DOHH2 (cell line): ENCODE results near the gene STX8.

Experiments used
- H3F3A ChIP-seq: fragments of 200-600 bp; sonication (generic), shearing (Covaris generic); 2 replicates; pipeline ENCODE4 v1.6.0; 2016; ENCODE audit warnings: antibody characterized with exemption, mild to moderate bottlenecking; ENCODE audit not compliant: control insufficient read depth, insufficient read depth
- H3K27ac ChIP-seq: fragments of 200-600 bp; sonication (generic); 2 replicates; pipeline ENCODE4 v1.5.1; 2014; ENCODE audit warnings: low read depth, mild to moderate bottlenecking, low read length, moderate library complexity
- H3K27me3 ChIP-seq: fragments of 200-600 bp; sonication (generic); 2 replicates; pipeline ENCODE4 v1.6.1; 2014; ENCODE audit warnings: mild to moderate bottlenecking, low read length, mixed read lengths; ENCODE audit not compliant: control insufficient read depth
- H3K36me3 ChIP-seq: fragments of 200-600 bp; sonication (generic); 2 replicates; pipeline ENCODE4 v1.6.1; 2014; ENCODE audit warnings: mild to moderate bottlenecking, low read length, moderate library complexity, mixed read lengths; ENCODE audit not compliant: control insufficient read depth
- H3K4me1 ChIP-seq: fragments of 200-600 bp; sonication (generic); 2 replicates; pipeline ENCODE4 v1.6.1; 2014; ENCODE audit warnings: mild to moderate bottlenecking, low read length, mixed read lengths; ENCODE audit not compliant: control insufficient read depth
- H3K4me2 ChIP-seq: fragments of 200-600 bp; sonication (generic); 2 replicates; pipeline ENCODE4 v1.6.0; 2014; ENCODE audit warnings: mild to moderate bottlenecking, low read length, moderate library complexity
- H3K4me3 ChIP-seq: fragments of 200-600 bp; sonication (generic); 2 replicates; pipeline ENCODE4 v1.5.1; 2014; ENCODE audit warnings: mild to moderate bottlenecking, low read length, mixed read lengths
- H3K79me2 ChIP-seq: fragments of 200-600 bp; sonication (generic); 2 replicates; pipeline ENCODE4 v1.6.1; 2014; ENCODE audit warnings: mild to moderate bottlenecking, low read length, mixed read lengths; ENCODE audit not compliant: control insufficient read depth
- H3K9me2 ChIP-seq: fragments of 200-600 bp; sonication (generic); replicated peaks from 2 replicates; pipeline ENCODE4 v1.6.1; 2014; ENCODE audit warnings: mild to moderate bottlenecking, low read length, mixed read lengths; ENCODE audit not compliant: control insufficient read depth
- H3K9me3 ChIP-seq: fragments of 200-600 bp; sonication (generic); 2 replicates; pipeline ENCODE4 v1.6.1; 2014; ENCODE audit warnings: antibody characterized with exemption, low read length, mixed read lengths; ENCODE audit not compliant: control insufficient read depth, insufficient read depth
- H4K20me1 ChIP-seq: fragments of 200-600 bp; sonication (generic); 2 replicates; pipeline ENCODE4 v1.6.0; 2014; ENCODE audit warnings: low read depth, mild to moderate bottlenecking, antibody characterized with exemption, low read length, moderate library complexity; ENCODE audit not compliant: control insufficient read depth, insufficient read depth
- CTCF ChIP-seq: fragments of 200-600 bp; sonication (generic); IDR thresholded peaks from one replicate; pipeline ENCODE4 v1.5.1; 2014; ENCODE audit warnings: antibody characterized with exemption, mild to moderate bottlenecking, low read depth, low read length; ENCODE audit not compliant: poor library complexity, severe bottlenecking
- EZH2phosphoT487 ChIP-seq: fragments of 200-600 bp; sonication (generic); IDR thresholded peaks from 2 replicates; pipeline ENCODE4 v1.6.1; 2017; ENCODE audit warnings: borderline replicate concordance, mild to moderate bottlenecking, antibody characterized with exemption, low read length, moderate library complexity, mixed read lengths

Gene STX8

GRCh38 chr17:9292561-9292941 is 283.1 kb downstream of the STX8 start:
- TF ChIP-seq CTCF: no peak
- TF ChIP-seq EZH2phosphoT487: no peak
- no peaks in the 10 kb centered on the region for H3K4me1 ChIP-seq
- H3K27ac ChIP-seq: no peak overlapping the region
- H3K79me2 ChIP-seq: no peaks in the 10 kb centered on the region
- no peaks in the 10 kb centered on the region for H3K9me3 ChIP-seq
- no peaks in the 10 kb centered on the region; the same call in 1 of the 2 replicates for H4K20me1 ChIP-seq
- H3K4me3 ChIP-seq: no peak overlapping the region
- no peak overlapping the region for H3K4me2 ChIP-seq
- no peaks in the 10 kb centered on the region for H3F3A ChIP-seq
- no peaks in the 10 kb centered on the region for H3K36me3 ChIP-seq
- H3K27me3 ChIP-seq: no peaks in the 10 kb centered on the region; the same call in 1 of the 2 replicates
- H3K9me2 ChIP-seq: no peaks in the 10 kb centered on the region

- no peak overlapping the region for H3K4me3 ChIP-seq
- H3K4me1 ChIP-seq: no peaks in the 10 kb centered on the region
- H3K79me2 ChIP-seq: no peaks in the 10 kb centered on the region
- TF ChIP-seq CTCF (peak; percentile 71), EZH2phosphoT487 (no peak)
- no peak overlapping the region for H3K4me2 ChIP-seq
- H3K9me2 ChIP-seq: no peaks in the 10 kb centered on the region
- no peaks in the 10 kb centered on the region for H3K9me3 ChIP-seq
- H3K36me3 ChIP-seq: no peaks in the 10 kb centered on the region
- H4K20me1 ChIP-seq: no peaks in the 10 kb centered on the region; the same call in 1 of the 2 replicates
- no peaks in the 10 kb centered on the region; the same call in 1 of the 2 replicates for H3K27me3 ChIP-seq
- no peak overlapping the region for H3K27ac ChIP-seq
- H3F3A ChIP-seq: no peaks in the 10 kb centered on the region
Measured at GRCh38 chr17:9291912-9292560, 283.6 kb downstream of the STX8 start.

GRCh38 chr17:9290226-9290613 is 285.4 kb downstream of the STX8 start:
- H3K4me1 ChIP-seq: no peaks in the 10 kb centered on the region
- no peaks in the 10 kb centered on the region for H3F3A ChIP-seq
- no peaks in the 10 kb centered on the region; the same call in 1 of the 2 replicates for H3K27me3 ChIP-seq
- H3K4me3 ChIP-seq: no peak overlapping the region
- no peak overlapping the region for H3K4me2 ChIP-seq
- H3K9me2 ChIP-seq: no peaks in the 10 kb centered on the region
- no peaks in the 10 kb centered on the region; the same call in 1 of the 2 replicates for H4K20me1 ChIP-seq
- no peak overlapping the region for H3K27ac ChIP-seq
- no peak for TF ChIP-seq CTCF
- TF ChIP-seq EZH2phosphoT487: no peak
- H3K36me3 ChIP-seq: no peaks in the 10 kb centered on the region
- no peaks in the 10 kb centered on the region for H3K9me3 ChIP-seq
- H3K79me2 ChIP-seq: no peaks in the 10 kb centered on the region
